ENCODE data around the gene HDAC2.
"Not testable (repeated sequence)": the region's sequence is repeated elsewhere in the genome, so short reads cannot be mapped to it uniquely, and the experiment has no call there.

The HDAC2 gene

DNA sequence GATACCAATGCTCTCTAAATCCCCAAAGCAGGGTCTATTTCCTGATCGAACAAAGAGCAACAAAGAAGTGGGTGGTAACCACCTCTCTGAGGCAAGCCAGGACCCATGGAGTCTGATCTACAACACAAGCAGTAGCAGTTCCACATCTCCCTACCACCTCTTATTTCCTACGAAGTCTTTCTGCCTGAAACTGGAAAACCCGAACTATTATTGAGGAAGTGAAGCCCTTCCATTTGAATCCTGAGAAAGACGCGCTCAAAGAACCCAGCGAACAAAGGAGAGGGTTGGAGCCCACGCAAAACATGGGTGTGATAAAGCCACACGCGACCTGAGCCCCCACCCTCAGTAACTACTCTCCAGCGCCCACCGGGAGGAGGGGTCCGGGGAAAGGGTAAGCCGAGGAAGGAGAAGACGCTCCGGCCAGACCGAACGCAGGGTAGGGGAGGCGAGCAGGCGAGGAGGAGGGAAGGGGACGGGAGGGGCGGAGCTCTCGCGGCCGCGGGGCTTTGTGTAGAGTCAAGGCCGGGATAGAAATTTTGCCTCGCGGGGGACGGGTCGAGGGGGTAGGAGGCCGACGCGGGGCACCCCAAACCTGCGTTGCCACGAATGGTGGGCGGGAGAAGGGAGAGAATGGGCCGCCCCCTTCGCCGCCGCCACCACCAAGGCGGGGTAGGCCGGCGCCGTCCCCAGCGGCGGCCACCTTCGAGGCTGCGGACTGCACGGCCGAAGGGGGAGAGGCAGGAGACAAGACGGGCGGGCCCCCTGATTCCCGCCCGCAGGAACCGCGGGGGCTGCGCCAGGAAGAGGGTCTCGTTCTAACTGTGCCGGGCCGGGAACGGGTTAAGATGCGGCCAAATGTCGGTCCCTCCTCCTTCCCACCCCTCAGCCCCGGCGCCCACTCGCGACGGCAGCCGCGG is 802 bp downstream of the HDAC2 start:
- DNase-seq, result no peak

DNA sequence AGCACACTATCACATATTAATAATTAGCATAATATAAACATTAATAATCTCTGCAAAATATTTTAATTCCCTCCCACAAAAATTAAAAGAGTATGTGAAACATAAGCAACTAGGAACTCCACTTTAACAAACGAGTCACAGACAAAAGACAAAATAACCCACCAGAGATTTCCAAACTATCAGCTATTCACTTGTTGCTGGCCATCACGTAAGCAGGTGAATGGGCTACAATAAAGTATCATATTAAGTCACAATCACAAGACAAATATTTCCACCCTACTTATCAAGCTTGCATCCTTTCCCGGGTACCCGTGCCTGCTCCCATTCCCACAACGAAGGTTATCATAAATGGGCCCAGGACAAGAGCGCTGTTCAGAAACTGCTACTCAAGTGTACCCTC is 2.5 kb downstream of the HDAC2 start:
- no peak for DNase-seq

DNA sequence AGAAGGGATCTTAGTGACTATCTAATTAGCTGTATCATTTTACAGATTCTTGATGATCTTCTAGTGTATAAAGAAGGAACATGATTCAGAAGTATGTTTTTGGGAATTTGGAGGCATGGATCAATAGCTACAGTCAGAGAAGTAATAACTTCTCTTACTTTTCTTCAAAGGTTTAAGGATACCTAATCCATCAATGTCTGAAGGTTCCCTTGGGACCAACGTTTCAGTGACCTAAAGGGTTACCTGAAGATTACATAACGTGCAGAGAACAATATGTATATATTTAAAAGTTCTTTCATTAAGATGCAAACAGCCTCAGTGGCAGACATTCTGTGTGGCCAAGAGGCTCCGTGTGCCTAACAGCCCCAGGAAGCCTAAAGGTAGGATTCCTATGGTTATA is 3.2 kb downstream of the HDAC2 start:
- DNase-seq, result no peak

DNA sequence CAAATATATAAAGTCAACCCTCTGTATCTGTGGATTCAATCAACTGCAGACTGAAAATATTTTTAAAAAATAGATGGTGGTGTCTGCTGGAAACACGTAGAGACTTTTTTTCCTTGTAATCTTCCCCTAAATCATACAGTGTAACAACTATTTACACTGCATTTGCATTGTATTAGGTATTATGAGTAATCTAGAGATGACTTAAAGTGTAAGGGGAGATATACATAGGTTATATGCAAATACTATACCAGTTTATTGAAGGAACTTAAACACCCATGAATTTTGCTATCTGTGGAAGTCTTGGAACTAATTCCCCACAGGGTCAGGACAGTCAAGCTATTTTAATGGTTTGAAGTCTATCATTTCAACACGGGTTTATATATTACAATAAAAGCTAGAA is 10.2 kb downstream of the HDAC2 start:
- no peak for DNase-seq

DNA sequence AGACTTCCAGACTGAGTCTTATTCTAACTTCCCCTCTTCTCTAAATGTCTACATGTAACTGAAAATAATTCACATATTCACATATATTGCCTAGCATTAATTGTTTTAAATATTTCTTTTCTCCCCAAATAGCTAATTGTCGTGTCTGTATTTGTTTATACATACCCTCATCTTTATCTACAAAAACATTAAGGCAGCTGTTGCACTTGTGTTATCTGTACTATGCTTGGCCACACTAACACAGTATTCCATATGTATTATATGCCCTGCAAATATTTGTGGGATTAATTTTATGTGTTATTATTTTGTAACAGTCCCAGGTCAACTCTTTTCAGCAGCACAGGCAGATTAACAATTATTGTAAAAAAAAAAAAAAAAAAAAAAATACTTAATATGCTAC is 11.7 kb downstream of the HDAC2 start:
- no peak for DNase-seq

DNA sequence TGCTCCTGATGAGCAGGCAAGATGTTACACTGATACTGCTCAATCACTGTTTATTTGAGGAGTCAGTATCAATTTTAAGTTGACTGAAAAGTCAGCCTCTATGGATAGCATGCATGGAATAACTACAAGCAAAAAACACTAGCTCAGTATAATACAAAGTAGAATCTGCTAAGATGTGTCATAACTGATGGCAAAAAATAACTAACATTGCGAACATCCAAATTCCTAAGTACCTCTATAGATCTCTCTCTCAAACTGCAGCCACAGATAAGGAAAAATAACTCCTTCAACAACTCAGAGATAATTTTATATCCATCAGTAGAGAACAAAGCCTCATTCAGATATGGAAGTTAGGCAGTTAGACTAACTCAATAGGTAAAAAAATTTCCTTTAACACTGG is 16.3 kb downstream of the HDAC2 start:
- DNase-seq, result no peak

DNA sequence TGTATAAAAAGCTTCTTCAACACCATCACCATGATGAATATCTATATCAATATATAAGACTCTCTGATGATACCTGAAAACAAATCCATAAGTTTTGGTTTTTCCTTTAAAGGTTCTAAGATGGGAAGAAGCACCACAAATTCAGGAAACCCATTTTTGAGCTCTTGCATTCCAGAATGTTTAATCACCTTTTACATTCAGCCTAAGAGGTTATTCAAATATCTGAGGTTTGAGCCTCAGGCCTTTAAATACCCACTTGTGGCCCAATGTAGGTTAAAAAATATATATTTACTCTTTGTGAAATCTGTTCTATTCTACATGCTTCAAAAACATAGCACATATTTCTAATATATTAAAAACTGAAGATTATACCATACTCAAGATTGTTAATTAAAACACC is 17.6 kb downstream of the HDAC2 start:
- no peak for DNase-seq

DNA sequence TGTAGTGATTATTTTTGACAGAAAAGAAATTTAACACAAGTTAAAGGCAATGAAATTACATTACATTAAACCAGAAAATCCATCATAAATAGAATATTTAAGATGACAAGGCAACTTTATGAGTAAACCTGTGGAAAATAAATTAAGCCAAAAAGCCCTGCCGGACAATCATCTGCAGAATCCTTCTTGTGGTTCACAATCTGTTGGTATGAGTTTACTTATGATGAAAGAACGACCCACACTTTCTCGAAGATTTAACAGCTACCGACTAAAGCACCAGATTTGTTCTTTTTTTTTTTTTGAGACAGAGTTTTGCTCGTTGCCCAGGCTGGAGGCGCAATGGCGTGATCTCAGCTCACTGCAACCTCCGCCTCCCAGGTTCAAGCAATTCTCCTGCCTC is 21.4 kb downstream of the HDAC2 start:
- DNase-seq, result no peak

DNA sequence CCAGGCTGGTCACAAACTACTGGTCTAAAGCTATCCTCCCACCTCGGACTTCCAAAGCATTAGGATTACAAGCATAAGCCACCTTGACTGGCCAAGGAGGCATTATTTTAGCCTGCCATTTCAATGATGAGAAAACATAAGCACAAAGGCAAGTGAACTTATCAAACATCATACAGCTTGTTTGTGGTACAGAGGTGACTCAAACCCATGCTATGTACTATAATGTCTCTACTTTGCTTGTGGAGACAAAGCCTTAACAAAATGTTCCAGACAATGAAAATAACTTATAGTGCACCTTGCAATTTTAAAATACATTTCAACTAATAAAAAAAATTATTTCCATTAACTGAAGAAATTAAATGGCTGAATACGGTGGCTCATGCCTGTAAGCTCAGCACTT is 26.2 kb downstream of the HDAC2 start:
- no peak for DNase-seq

DNA sequence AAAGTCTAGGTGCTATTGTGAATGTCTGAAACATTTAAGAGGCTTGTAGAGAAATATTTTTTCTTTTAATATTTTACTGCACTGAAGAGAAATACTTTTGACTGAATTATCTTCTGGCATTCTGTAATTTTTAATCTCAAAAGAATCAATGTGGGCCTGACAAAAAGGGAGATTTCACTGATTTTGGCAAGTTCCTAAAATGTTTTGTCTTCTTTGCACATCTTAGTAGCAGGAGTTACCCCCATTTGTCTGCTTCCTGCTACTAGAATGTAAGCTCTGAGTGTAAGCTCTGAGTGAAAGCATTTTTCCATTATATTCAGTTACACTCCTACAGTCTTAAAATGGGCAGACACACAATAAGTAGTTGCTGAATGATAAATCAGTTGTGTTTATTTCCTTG is 31.1 kb downstream of the HDAC2 start:
- DNase-seq, result no peak

DNA sequence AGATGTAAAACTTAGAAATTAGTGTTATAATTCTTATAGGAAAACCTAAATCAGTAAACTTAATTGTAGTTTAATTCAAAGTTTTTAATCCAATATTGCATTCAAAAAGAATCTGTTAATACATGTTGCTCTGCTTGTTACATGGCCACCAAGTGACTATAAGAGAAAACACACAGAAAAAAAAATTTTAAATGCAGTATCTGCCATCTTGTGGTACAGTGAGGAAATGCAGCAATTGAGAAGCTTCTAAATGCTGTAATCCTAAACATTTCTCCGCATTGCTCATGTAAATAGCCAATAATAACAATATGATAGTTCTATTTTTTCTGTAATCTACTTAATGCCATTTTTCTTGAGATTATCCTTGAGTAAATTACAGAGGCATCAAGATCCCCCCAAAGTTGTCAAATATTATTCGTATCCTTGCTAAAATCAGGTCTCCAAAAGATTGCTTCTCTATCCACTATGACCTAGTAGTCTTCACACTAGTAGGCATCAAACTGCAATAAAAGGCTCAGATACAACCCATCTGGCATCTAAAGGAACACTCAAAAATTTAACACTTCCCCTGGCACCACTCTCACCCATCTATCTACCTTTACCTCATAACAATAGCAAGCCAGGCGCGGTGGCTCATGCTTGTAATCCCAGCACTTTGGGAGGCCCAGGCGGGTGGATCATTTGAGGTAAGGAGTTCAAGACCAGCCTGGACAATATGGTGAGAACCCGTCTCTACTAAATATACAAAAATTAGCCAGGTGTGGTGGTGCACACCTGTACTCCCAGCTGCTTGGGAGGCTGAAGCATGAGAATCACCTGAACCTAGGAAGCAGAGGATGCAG is 34.6 kb downstream of the HDAC2 start:
- DNase-seq, result peak; percentile 44

DNA sequence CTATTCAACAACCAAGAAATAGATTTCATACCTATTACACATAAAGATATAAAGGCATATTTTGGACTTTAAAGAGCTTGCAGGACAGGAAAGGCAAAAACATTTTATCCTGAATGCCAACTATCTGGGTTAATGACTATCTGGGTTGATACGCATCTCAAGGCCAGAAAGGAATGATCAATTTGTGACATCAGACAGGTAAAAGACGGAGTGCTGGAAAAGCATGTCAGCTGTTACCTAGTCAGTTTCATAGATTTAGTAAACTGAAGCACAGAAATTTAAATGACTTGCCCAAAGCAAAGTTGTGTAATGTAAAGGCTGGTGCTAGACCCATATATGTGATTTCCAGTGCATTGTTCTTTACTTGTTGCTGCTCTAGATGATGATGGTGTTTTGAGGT is 36.8 kb downstream of the HDAC2 start:
- no peak for DNase-seq

DNA sequence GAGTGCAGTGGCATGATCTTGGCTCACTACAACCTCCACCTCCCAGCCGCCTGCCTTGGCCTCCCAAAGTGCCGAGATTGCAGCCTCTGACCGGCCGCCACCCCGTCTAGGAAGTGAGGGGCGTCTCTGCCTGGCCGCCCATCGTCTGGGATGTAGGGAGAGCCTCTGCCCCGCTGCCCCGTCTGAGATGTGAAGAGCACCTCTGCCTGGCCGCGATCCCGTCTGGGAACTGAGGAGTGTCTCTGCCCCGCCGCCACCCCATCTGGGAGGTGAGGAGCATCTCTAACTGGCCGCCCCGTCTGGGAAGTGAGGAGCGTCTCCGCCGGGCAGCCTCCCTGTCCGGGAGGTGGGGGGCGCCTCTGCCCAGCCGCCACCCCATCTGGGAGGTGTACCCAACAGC is 39.0 kb downstream of the HDAC2 start:
- DNase-seq, result not testable (repeated sequence)

DNA sequence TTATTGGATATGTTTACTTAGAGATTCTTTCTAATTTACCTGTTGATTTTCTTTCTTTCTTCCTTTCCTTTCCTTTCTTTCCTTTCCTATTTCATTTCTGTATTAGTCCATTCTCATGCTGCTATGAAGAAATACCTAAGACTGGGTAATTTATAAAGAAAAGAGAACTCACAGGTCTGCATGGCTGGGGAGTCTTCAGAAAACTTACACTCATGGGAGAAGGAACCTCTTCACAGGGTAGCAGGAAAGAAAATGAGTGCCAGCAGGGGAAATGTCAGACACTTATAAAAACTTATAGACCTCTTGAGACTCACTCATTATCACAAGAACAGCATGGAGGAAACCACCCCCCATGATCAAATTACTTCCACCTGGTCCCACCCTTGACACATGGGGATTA is 40.8 kb downstream of the HDAC2 start:
- no peak for DNase-seq

DNA sequence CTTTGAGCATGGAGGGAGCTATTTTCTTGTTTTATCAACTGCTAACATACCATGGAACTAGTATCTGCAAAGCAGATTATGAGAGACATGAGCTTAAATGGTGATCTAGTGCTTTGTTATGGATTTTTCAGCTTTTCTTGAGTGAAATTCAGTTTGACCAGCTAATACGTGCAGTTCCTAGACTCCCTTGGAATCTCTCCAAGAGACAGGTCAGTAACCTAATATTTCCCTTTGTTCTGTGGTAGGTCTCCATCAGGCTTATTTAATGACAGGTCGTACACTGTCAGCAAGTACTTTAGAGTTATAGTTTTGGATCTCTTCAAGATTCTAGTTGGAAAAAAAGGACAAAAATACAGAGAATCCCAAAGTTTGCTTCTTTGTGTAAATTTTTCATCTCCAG is 43.9 kb downstream of the HDAC2 start:
- no peak for DNase-seq

DNA sequence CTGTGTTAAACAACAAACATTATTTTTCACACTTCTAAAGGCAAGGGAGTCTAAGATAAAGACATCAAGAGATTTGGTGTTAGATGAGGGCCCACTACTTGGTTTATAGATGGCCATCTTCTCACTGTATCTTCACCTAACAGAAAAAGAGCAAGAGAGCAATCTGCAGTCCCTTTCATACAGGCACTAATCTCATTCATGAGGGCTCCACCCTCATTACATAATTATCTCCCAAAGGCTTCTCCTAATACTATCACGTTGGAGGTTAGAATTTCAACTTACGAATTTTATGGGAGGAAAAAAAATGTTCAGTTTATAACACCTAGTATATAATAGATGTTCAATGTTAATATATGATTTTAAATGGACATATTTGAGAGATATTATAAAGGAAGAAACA is 45.6 kb downstream of the HDAC2 start:
- DNase-seq, result no peak

DNA sequence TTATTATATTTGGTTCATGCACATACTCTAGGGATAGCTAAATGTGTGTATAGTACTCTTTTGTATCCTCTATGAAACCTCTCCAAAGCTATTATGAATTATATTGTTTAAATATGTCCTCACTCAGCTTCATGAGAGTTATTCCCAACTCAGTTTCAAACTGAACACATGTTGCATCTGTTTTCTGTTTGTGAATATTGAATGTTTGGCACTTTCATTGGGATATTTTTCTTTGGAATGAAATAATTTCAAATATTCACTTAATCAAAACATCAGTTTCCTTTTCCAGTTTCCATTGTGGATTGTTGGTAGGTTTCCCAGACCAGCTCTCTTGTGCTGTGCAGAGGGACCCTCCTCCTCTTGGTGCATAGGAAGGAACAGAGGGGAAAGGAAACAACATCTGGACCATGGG is 46.6 kb downstream of the HDAC2 start:
- no peak for DNase-seq

DNA sequence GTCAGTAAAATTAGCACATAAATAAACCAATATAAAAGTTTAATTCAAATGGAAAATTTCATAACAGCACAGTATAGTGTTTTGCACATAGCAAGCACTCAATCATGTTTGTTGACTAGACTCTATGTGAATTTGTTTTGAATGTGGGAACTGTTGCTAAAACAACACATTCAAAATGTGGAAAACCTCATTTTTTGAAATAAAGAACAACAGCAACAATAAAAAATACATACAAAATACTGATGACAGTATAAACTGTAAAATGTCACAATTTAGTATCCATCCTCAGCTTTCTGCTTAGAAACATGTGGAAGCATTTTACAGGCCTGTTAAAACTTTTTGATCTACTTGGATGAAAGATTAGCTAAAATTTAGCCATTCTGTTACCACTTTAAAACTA is 47.4 kb downstream of the HDAC2 start:
- no peak for DNase-seq

DNA sequence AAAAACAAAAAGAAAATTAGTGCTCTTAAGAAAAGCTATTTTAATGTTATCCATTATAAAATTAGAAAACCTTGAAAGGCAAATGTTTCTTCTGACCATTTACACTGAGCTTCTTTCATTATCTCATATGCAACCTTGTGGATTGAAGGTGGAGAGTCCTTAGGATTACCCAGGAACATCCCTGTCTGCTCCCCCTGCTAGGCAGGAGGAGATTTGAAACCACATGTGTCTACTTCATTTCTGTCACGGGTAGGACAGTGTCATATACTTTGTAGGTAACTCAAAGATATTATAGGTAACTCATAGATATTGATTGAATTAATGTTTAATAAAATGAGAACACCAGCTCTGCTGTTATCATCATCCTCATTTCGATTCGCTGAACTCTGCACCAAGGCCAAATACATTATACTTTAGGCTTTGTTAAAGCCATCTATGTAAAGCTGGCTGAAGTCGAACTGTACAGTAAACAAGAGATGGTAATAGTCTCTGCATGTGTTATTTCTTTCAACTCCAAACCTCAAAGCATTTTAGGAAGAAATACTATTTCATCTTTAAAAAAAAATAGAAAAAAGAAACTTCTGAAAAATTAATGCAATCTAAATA is 49.5 kb downstream of the HDAC2 start:
- no peak for DNase-seq

DNA sequence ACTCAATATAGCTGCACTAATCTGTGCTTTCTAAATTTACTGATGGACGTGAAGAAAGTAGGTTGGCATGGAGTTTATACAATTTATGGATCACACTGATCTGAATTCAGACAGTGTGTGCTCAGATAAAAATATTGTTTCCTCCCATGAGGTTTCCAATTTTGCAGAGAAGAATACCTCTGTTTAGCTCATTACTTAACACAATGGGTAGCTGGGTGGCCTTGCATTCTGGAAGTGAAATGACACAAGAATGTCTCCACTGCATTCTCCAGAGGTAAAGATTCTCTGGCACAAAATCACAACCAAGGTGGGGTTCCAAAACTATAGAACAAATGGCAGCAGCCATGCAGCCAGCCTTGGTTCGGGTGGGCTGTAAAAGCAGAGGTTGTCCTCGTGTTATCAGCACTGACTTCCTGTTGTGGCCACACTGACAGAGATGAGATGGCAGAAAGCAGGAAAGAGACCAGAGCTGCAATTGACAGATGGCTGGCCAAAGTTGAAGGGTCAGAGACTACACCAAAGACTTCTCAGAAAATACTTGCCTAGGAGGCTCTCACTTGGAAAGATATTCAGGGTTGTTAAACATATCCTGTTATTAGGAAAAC is 50.2 kb downstream of the HDAC2 start:
- DNase-seq, result no peak

DNA sequence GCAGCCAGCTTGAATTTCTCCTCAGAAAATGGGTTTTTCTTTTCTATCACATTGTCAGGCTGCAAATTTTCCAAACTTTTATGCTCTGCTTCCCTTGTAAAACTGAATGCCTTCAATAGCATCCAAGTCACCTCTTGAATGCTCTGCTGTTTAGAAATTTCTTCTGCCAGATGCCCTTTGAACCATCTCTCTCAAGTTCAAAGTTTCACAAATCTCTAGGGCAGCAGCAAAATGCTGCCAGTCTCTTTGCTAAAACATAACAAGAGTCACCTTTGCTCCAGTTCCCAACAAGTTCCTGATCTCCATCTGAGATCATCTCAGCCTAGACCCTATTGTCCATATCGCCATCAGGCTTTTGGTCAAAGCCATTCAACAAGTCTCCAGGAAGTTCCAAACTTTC is 60.7 kb downstream of the HDAC2 start:
- DNase-seq, result not testable (repeated sequence)

DNA sequence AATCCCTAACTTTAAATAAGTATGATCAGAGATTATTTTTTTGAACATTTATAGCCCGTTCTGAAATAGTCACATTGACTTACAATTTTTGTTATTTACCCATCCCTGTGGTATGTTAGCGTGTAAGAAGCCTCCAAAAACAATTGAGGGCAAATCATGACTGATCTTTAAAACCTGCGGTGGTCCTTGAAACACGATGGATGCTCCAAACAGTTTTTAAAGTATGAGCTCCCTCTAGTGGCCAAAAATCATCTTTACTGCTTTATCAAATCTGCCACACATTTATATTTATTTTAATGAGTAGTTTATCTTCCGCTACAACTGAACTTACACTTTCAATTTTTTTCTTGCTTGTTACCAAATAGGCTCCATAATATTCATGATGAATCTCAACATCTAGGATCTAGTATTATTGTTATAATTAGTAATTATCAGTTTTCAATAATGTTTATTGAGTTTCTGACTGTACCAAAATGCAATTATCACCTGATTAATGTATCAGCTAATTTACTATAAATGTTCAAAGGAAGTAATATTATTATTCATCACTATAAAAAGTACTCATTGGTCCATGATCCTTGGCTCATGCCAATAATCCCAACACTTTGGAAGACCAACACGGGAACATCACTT is 61.6 kb downstream of the HDAC2 start:
- peak; percentile 75 for DNase-seq

DNA sequence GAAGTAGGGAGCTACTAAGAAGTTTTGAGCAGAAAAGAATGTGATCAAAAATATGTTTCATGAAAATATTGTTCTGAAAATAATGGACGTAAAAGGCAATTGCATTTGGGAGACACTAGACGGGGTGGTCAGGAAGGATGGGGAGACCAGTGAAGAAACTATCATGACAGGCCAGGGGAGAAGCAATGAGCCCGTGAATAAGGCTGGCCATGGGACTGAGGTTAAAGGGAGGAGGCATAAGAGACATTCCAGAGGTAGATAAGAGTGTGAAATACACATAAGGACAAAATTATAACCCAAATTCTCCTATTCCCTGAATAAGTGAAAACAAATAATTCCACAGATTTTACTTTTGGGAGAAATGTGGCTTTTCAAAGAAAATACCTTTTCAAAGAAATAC is 62.1 kb downstream of the HDAC2 start:
- no peak for DNase-seq

Data from NCI-H1694 (cell line).